LoVo (cell line): ENCODE measurements around the gene PPP1R14C.
A peak's percentile ranks its signal among the peaks of the same experiment; 100 is the strongest.
"Not testable (repeated sequence)": the region's sequence is repeated elsewhere in the genome, so short reads cannot be mapped to it uniquely, and the experiment has no call there.

Source experiments
- DNase-seq: peaks from one replicate; pipeline ENCODE4 v3.0.0-alpha.2; 2016; ENCODE audit warnings: low spot score

PPP1R14C gene

GRCh38 chr6:150142670-150143515 lies at the start of gene PPP1R14C:
Gene PPP1R14C, plus strand, starts transcription at chr6:150143044. Its CDS starts 149 bp downstream, at chr6:150143193.
- DNase-seq: peak; percentile 52

GRCh38 chr6:150093397-150093796 lies 49.4 kb upstream of the PPP1R14C start:
- DNase-seq: no peak

- no peak for DNase-seq
Measured at GRCh38 chr6:150098155-150098554, 44.7 kb upstream of the PPP1R14C start.

GRCh38 chr6:150099546-150099945 lies 43.3 kb upstream of the PPP1R14C start:
- DNase-seq: no peak

- no peak for DNase-seq
Measured at GRCh38 chr6:150099953-150100352, 42.9 kb upstream of the PPP1R14C start.

GRCh38 chr6:150100745-150101144 lies 42.1 kb upstream of the PPP1R14C start:
- DNase-seq: no peak

GRCh38 chr6:150102750-150103270 lies 40.0 kb upstream of the PPP1R14C start:
- no peak for DNase-seq

GRCh38 chr6:150112233-150112632 lies 30.6 kb upstream of the PPP1R14C start:
- no peak for DNase-seq

- DNase-seq: no peak
Measured at GRCh38 chr6:150115769-150116168, 27.1 kb upstream of the PPP1R14C start.

- no peak for DNase-seq
Measured at GRCh38 chr6:150116200-150116800, 26.5 kb upstream of the PPP1R14C start.

- no peak for DNase-seq
Measured at GRCh38 chr6:150118203-150118602, 24.6 kb upstream of the PPP1R14C start.

- DNase-seq: no peak
Measured at GRCh38 chr6:150118627-150119026, 24.2 kb upstream of the PPP1R14C start.

GRCh38 chr6:150119173-150119572 lies 23.7 kb upstream of the PPP1R14C start:
- no peak for DNase-seq

- no peak for DNase-seq
Measured at GRCh38 chr6:150123645-150124044, 19.2 kb upstream of the PPP1R14C start.

GRCh38 chr6:150124235-150124634 lies 18.6 kb upstream of the PPP1R14C start:
- no peak for DNase-seq

GRCh38 chr6:150126641-150127291 lies 16.1 kb upstream of the PPP1R14C start:
- DNase-seq: no peak

GRCh38 chr6:150128425-150128824 lies 14.4 kb upstream of the PPP1R14C start:
- DNase-seq: no peak

- no peak for DNase-seq
Measured at GRCh38 chr6:150129616-150130505, 13.0 kb upstream of the PPP1R14C start.

- no peak for DNase-seq
Measured at GRCh38 chr6:150133686-150134085, 9.2 kb upstream of the PPP1R14C start.

- no peak for DNase-seq
Measured at GRCh38 chr6:150134280-150134920, 8.4 kb upstream of the PPP1R14C start.

GRCh38 chr6:150137711-150138110 lies 5.1 kb upstream of the PPP1R14C start:
- DNase-seq: not testable (repeated sequence)
